ENCODE results near the gene CADM1. TPM values are rescaled to one million over a fixed set of nuclear protein-coding genes. Genes with fewer than 3 reads are reported as not detected.

The CADM1 gene
- total and polyA plus RNA-seq, 11 donors = 11.4 to 80.2 (median 40.6) TPM

- H3K36me3 ChIP-seq = no peaks in the 10 kb centered on the region
- H3K27ac ChIP-seq = no peak overlapping the region
- no peak for DNase-seq
- H3K9me3 ChIP-seq = no peaks in the 10 kb centered on the region
- H3K4me3 ChIP-seq = no peak overlapping the region
- TF ChIP-seq, protein P1, sequence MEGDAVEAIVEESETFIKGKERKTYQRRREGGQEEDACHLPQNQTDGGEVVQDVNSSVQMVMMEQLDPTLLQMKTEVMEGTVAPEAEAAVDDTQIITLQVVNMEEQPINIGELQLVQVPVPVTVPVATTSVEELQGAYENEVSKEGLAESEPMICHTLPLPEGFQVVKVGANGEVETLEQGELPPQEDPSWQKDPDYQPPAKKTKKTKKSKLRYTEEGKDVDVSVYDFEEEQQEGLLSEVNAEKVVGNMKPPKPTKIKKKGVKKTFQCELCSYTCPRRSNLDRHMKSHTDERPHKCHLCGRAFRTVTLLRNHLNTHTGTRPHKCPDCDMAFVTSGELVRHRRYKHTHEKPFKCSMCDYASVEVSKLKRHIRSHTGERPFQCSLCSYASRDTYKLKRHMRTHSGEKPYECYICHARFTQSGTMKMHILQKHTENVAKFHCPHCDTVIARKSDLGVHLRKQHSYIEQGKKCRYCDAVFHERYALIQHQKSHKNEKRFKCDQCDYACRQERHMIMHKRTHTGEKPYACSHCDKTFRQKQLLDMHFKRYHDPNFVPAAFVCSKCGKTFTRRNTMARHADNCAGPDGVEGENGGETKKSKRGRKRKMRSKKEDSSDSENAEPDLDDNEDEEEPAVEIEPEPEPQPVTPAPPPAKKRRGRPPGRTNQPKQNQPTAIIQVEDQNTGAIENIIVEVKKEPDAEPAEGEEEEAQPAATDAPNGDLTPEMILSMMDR (IDR thresholded peaks at IDR 0.05) = no peak
- TF ChIP-seq POLR2A (IDR thresholded peaks at IDR 0.05) = no peak
- ATAC-seq = no peak
- intact Hi-C loops (cut with DNase I) = loop anchor here in 1 of 10 donors (10.0 kb wide), 1 partner anchor 543 kb away; no protein-coding TSS in a partner anchor
- WGBS, 4 donors = 54 to 64% (median 58%) methylated on average over 6 of the region's 6 CpGs
- H3K4me1 ChIP-seq = peaks cover 0 to 24% (median 4%) of the 10 kb centered on the region in 12 donors
- H3K27me3 ChIP-seq = no peaks in the 10 kb centered on the region
Observed at GRCh38 chr11:115317277-115318185, 186.7 kb downstream of the CADM1 start.

- ATAC-seq = no peak
- Histone ChIP-seq H3K4me1 (peaks cover 0 to 25% (median 4%) of the 10 kb centered on the region in 12 donors), H3K27ac (no peak overlapping the region), H3K36me3 (no peaks in the 10 kb centered on the region), H3K9me3 (no peaks in the 10 kb centered on the region), H3K27me3 (no peaks in the 10 kb centered on the region), H3K4me3 (no peak overlapping the region)
- 82 to 92% (median 87%) methylated on average over 5 of the region's 5 CpGs for WGBS, 4 donors
- DNase-seq = no peak
- TF ChIP-seq, protein P1 (IDR thresholded peaks at IDR 0.05) = no peak
- no peak for TF ChIP-seq POLR2A (IDR thresholded peaks at IDR 0.05)
- intact Hi-C loops (cut with DNase I) = loop anchor here in 1 of 10 donors (10.0 kb wide), 1 partner anchor 542 kb away; no protein-coding TSS in a partner anchor
Observed at GRCh38 chr11:115316696-115317095, 187.5 kb downstream of the CADM1 start.

- intact Hi-C loops (cut with DNase I) = loop anchor here in 1 of 10 donors (10.0 kb wide), 1 partner anchor 540 kb away; no protein-coding TSS in a partner anchor
- Histone ChIP-seq H3K27me3 (no peaks in the 10 kb centered on the region), H3K36me3 (no peaks in the 10 kb centered on the region), H3K9me3 (no peaks in the 10 kb centered on the region), H3K4me1 (peaks cover 0 to 25% (median 4%) of the 10 kb centered on the region in 12 donors), H3K27ac (no peak overlapping the region), H3K4me3 (no peak overlapping the region)
- ATAC-seq (no peak), DNase-seq (no peak)
- WGBS, 4 donors = 72 to 84% (median 75%) methylated on average over 3 of the region's 3 CpGs
- TF ChIP-seq POLR2A (IDR thresholded peaks at IDR 0.05) = no peak
- TF ChIP-seq, protein P1 (IDR thresholded peaks at IDR 0.05) = no peak
Observed at GRCh38 chr11:115314330-115314920, 189.8 kb downstream of the CADM1 start.

All from heart left ventricle (tissue), 16 donors.